ENCODE results near the gene PADI3.

PADI3 gene

GRCh38 chr1:17270891-17271765 is 22.2 kb downstream of the PADI3 start:
- H3K4me3 ChIP-seq, result no peak overlapping the region
- no peak for DNase-seq (ENCODE audit: low read depth, low spot score)
- H3K36me3 ChIP-seq (ENCODE audit: insufficient read depth, low read length), result no peaks in the 10 kb centered on the region
- H3K9ac ChIP-seq (ENCODE audit: insufficient read length), result no peak overlapping the region
- no peaks in the 10 kb centered on the region for H3K9me3 ChIP-seq (ENCODE audit: low read depth, low read length)
- H3K27ac ChIP-seq, result no peak overlapping the region
- TF ChIP-seq EZH2 (IDR thresholded peaks at IDR 0.05) (no peak), FOXP2 (optimal IDR thresholded peaks at IDR 0.05; ENCODE audit: control extremely low read depth, extremely low read length, insufficient read depth) (no peak), POLR2AphosphoS5 (IDR thresholded peaks at IDR 0.05; ENCODE audit: borderline replicate concordance, low read depth, low read length) (no peak)

- Histone ChIP-seq H3K27ac (no peak overlapping the region), H3K36me3 (ENCODE audit: insufficient read depth, low read length) (no peaks in the 10 kb centered on the region), H3K9me3 (ENCODE audit: low read depth, low read length) (no peaks in the 10 kb centered on the region), H3K9ac (ENCODE audit: insufficient read length) (no peak overlapping the region), H3K4me3 (no peak overlapping the region)
- TF ChIP-seq FOXP2 (optimal IDR thresholded peaks at IDR 0.05; ENCODE audit: control extremely low read depth, extremely low read length, insufficient read depth), result no peak
- no peak for TF ChIP-seq POLR2AphosphoS5 (IDR thresholded peaks at IDR 0.05; ENCODE audit: borderline replicate concordance, low read depth, low read length)
- no peak for TF ChIP-seq EZH2 (IDR thresholded peaks at IDR 0.05)
- no peak for DNase-seq (ENCODE audit: low read depth, low spot score)
Measured at GRCh38 chr1:17272066-17272465, 23.2 kb downstream of the PADI3 start.

GRCh38 chr1:17272646-17273045 is 23.7 kb downstream of the PADI3 start:
- no peak for TF ChIP-seq EZH2 (IDR thresholded peaks at IDR 0.05)
- TF ChIP-seq POLR2AphosphoS5 (IDR thresholded peaks at IDR 0.05; ENCODE audit: borderline replicate concordance, low read depth, low read length), result no peak
- no peak for TF ChIP-seq FOXP2 (optimal IDR thresholded peaks at IDR 0.05; ENCODE audit: control extremely low read depth, extremely low read length, insufficient read depth)
- H3K27ac ChIP-seq, result no peak overlapping the region
- H3K9ac ChIP-seq (ENCODE audit: insufficient read length), result no peak overlapping the region
- H3K9me3 ChIP-seq (ENCODE audit: low read depth, low read length), result no peaks in the 10 kb centered on the region
- H3K36me3 ChIP-seq (ENCODE audit: insufficient read depth, low read length), result no peaks in the 10 kb centered on the region
- no peak for DNase-seq (ENCODE audit: low read depth, low spot score)
- H3K4me3 ChIP-seq, result no peak overlapping the region

DNA sequence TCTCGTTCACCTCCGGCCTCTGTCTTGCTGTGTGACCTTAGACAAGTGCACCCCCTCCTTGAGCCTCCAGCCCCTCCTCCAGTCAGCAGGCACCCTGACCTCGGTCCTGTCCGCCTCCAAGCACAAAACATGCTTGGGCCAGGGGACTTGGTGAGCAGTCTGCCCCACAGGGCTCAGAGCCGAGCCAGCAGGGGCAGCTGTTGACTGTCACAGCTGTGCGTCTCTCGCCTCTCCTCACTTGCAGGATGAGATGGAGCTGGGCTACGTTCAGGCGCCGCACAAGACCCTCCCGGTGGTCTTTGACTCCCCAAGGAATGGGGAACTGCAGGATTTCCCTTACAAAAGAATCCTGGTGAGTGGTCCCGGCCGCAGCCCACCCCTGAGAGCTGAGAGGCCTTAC is 24.2 kb downstream of the PADI3 start:
- DNase-seq (ENCODE audit: low read depth, low spot score), result no peak
- TF ChIP-seq POLR2AphosphoS5 (IDR thresholded peaks at IDR 0.05; ENCODE audit: borderline replicate concordance, low read depth, low read length) (no peak), EZH2 (IDR thresholded peaks at IDR 0.05) (no peak), FOXP2 (optimal IDR thresholded peaks at IDR 0.05; ENCODE audit: control extremely low read depth, extremely low read length, insufficient read depth) (no peak)

DNA sequence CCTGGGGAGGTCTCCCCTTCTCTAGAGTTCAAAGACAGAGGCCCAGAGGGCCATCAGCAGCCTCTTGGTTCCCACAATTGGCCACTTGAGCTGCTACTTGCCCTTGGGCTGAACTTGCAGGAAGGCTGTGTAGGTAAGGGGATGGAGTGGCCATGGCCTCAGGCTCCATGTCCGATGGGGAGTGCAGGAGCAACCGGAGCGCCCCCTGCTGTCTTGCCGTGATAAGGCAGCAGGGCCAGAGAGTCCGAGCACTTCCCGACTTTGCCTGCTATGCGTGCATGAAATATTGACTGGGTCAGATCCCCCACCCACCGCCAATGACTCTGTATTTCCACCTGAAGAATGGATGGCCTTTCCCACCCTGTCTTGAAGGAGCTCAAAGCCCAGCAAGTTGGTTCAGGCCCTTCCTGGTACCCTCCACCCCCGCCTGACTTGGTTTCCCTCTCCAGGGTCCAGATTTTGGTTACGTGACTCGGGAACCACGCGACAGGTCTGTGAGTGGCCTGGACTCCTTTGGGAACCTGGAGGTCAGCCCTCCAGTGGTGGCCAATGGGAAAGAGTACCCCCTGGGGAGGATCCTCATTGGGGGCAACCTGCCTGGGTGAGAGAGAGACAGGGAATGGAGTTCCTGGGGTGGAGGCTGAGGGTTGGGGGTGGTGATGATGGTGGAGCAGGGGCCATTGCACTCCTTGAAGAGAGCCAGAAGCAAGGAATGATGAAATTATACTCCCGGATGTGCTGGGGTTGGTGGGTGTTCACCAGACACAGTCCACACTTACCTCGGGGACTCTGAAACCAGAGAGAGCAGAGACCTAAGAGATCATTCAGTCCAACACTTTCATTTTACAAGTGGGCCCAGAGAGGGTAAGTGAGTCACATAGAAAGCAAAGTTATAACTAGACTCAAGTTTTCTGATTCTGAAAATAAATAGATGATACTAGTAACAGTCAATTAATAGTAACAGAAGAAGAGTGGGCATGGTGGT is 25.6 kb downstream of the PADI3 start:
- Histone ChIP-seq H3K4me3 (no peak overlapping the region), H3K27ac (no peak overlapping the region), H3K9ac (ENCODE audit: insufficient read length) (no peak overlapping the region), H3K36me3 (ENCODE audit: insufficient read depth, low read length) (no peaks in the 10 kb centered on the region), H3K9me3 (ENCODE audit: low read depth, low read length) (no peaks in the 10 kb centered on the region)
- TF ChIP-seq EZH2 (IDR thresholded peaks at IDR 0.05) (no peak), POLR2AphosphoS5 (IDR thresholded peaks at IDR 0.05; ENCODE audit: borderline replicate concordance, low read depth, low read length) (no peak), FOXP2 (optimal IDR thresholded peaks at IDR 0.05; ENCODE audit: control extremely low read depth, extremely low read length, insufficient read depth) (no peak)
- no peak for DNase-seq (ENCODE audit: low read depth, low spot score)

More for the DNA sequence above, 24.2 kb downstream of the PADI3 start:
- H3K4me3 ChIP-seq, result no peak overlapping the region
- no peak overlapping the region for H3K9ac ChIP-seq (ENCODE audit: insufficient read length)
- H3K36me3 ChIP-seq (ENCODE audit: insufficient read depth, low read length), result no peaks in the 10 kb centered on the region
- H3K9me3 ChIP-seq (ENCODE audit: low read depth, low read length), result no peaks in the 10 kb centered on the region
- no peak overlapping the region for H3K27ac ChIP-seq

DNA sequence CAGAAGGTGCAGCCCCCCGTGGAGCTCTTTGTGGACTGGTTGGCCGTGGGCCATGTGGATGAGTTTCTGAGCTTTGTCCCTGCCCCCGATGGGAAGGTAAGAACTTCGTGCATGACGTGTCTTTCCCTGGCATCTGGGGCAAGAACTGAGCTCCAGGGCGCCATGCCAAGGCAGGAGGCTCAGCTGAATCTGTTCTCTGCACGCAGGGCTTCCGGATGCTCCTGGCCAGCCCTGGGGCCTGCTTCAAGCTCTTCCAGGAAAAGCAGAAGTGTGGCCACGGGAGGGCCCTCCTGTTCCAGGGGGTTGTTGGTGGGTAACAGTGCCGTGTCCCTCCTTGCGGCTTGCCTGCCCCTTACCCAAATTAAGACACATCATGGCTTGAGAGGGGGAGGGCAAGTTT is 27.7 kb downstream of the PADI3 start:
- no peaks in the 10 kb centered on the region for H3K36me3 ChIP-seq (ENCODE audit: insufficient read depth, low read length)
- DNase-seq (ENCODE audit: low read depth, low spot score), result no peak
- H3K4me3 ChIP-seq, result no peak overlapping the region
- TF ChIP-seq EZH2 (IDR thresholded peaks at IDR 0.05) (no peak), POLR2AphosphoS5 (IDR thresholded peaks at IDR 0.05; ENCODE audit: borderline replicate concordance, low read depth, low read length) (no peak), FOXP2 (optimal IDR thresholded peaks at IDR 0.05; ENCODE audit: control extremely low read depth, extremely low read length, insufficient read depth) (no peak)
- no peak overlapping the region for H3K27ac ChIP-seq
- no peaks in the 10 kb centered on the region for H3K9me3 ChIP-seq (ENCODE audit: low read depth, low read length)
- no peak overlapping the region for H3K9ac ChIP-seq (ENCODE audit: insufficient read length)

GRCh38 chr1:17277511-17278159 is 28.7 kb downstream of the PADI3 start:
- H3K27ac ChIP-seq, result no peak overlapping the region
- no peak for DNase-seq (ENCODE audit: low read depth, low spot score)
- no peaks in the 10 kb centered on the region for H3K9me3 ChIP-seq (ENCODE audit: low read depth, low read length)
- TF ChIP-seq EZH2 (IDR thresholded peaks at IDR 0.05) (no peak), POLR2AphosphoS5 (IDR thresholded peaks at IDR 0.05; ENCODE audit: borderline replicate concordance, low read depth, low read length) (no peak), FOXP2 (optimal IDR thresholded peaks at IDR 0.05; ENCODE audit: control extremely low read depth, extremely low read length, insufficient read depth) (no peak)
- no peaks in the 10 kb centered on the region for H3K36me3 ChIP-seq (ENCODE audit: insufficient read depth, low read length)
- H3K4me3 ChIP-seq, result no peak overlapping the region
- no peak overlapping the region for H3K9ac ChIP-seq (ENCODE audit: insufficient read length)
